Measurements from ENCODE around the gene RNU1-1. TPM values are rescaled to one million over a fixed set of nuclear protein-coding genes. Genes with fewer than 3 reads are reported as not detected.
A peak's percentile ranks its signal among the peaks of the same experiment; 100 is the strongest.
"Not testable (repeated sequence)": the region's sequence is repeated elsewhere in the genome, so short reads cannot be mapped to it uniquely, and the experiment has no call there.

The RNU1-1 gene
- total RNA-seq, 2 experiments from 2014 or later, result 820 to 1,043 TPM

GRCh38 chr1:16497474-16497904, 16.6 kb downstream of the RNU1-1 start:
- ATAC-seq; H3K36me3 Mint-ChIP-seq (ENCODE audit: low read depth); H3K27ac Mint-ChIP-seq; H3K9me3 Mint-ChIP-seq; intact Hi-C loops (cut with micrococcal nuclease); CTCF ChIA-PET; H3K27me3 Mint-ChIP-seq: not testable (repeated sequence)
- TF ChIP-seq, protein P1, sequence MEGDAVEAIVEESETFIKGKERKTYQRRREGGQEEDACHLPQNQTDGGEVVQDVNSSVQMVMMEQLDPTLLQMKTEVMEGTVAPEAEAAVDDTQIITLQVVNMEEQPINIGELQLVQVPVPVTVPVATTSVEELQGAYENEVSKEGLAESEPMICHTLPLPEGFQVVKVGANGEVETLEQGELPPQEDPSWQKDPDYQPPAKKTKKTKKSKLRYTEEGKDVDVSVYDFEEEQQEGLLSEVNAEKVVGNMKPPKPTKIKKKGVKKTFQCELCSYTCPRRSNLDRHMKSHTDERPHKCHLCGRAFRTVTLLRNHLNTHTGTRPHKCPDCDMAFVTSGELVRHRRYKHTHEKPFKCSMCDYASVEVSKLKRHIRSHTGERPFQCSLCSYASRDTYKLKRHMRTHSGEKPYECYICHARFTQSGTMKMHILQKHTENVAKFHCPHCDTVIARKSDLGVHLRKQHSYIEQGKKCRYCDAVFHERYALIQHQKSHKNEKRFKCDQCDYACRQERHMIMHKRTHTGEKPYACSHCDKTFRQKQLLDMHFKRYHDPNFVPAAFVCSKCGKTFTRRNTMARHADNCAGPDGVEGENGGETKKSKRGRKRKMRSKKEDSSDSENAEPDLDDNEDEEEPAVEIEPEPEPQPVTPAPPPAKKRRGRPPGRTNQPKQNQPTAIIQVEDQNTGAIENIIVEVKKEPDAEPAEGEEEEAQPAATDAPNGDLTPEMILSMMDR (IDR thresholded peaks at IDR 0.05), result peak; percentile 12
- peak; percentile 50 for DNase-seq
- Mint-ChIP-seq H3K4me3 (peak overlapping the region; percentile 76), H3K4me1 (ENCODE audit: low read depth) (peaks cover 22% of the 10 kb centered on the region)
- POLR2A ChIA-PET, result interaction anchor here (1.1 kb wide), 1 partner anchor 145 kb away, joined by 3 read pairs; no protein-coding TSS in a partner anchor

GRCh38 chr1:16493731-16494130, 20.4 kb downstream of the RNU1-1 start:
- H3K36me3 Mint-ChIP-seq (ENCODE audit: low read depth); ATAC-seq; H3K4me3 Mint-ChIP-seq; H3K9me3 Mint-ChIP-seq; H3K27ac Mint-ChIP-seq; H3K27me3 Mint-ChIP-seq; DNase-seq; POLR2A ChIA-PET; intact Hi-C loops (cut with micrococcal nuclease): not testable (repeated sequence)
- CTCF ChIA-PET, result interaction anchor here (1.3 kb wide), 1 partner anchor 53 kb away, joined by 4 read pairs; the partner anchor contains the start of gene NECAP2
- H3K4me1 Mint-ChIP-seq (ENCODE audit: low read depth), result peaks cover 17% of the 10 kb centered on the region

DNA sequence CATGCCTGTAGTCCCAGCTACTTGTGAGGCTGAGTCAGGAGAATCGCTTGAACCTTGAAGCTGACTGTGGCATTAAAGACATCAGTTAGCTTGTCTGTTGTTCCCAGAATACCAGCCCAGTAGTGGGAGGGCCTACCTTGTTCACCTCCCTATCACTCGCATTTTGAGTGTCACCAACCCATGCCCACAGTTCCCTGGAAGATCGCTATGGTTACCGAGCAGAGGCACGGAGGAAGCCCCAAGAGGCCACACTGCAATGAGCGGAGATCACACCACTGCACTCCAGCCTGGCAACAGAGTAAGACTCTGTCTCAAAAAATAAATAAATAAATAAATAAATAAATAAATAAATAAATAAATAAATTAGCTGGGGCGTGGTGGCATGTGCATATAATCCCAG, 21.1 kb downstream of the RNU1-1 start:
- CTCF ChIA-PET, result interaction anchor here (1.3 kb wide), 1 partner anchor 53 kb away, joined by 4 read pairs; the partner anchor contains the start of gene NECAP2
- H3K36me3 Mint-ChIP-seq (ENCODE audit: low read depth); POLR2A ChIA-PET; intact Hi-C loops (cut with micrococcal nuclease); H3K9me3 Mint-ChIP-seq; H3K27me3 Mint-ChIP-seq; H3K4me3 Mint-ChIP-seq: not testable (repeated sequence)
- ATAC-seq (peak; percentile 82), DNase-seq (peak; percentile 55)
- peak overlapping the region; percentile 49 for H3K27ac Mint-ChIP-seq
- peaks cover 13% of the 10 kb centered on the region for H3K4me1 Mint-ChIP-seq (ENCODE audit: low read depth)

- no peaks in the 10 kb centered on the region for H3K36me3 Mint-ChIP-seq (ENCODE audit: low read depth)
- ChIA-PET CTCF (no interaction called here), POLR2A (no interaction called here)
- H3K4me3 Mint-ChIP-seq, result no peak overlapping the region
- TF ChIP-seq, protein P1 (IDR thresholded peaks at IDR 0.05), result no peak
- H3K27ac Mint-ChIP-seq, result peak overlapping the region; percentile 30
- peaks cover 8% of the 10 kb centered on the region for H3K4me1 Mint-ChIP-seq (ENCODE audit: low read depth)
- intact Hi-C loops (cut with micrococcal nuclease), result no loop called here
- H3K9me3 Mint-ChIP-seq, result no peaks in the 10 kb centered on the region
- DNase-seq, result no peak
- no peaks in the 10 kb centered on the region for H3K27me3 Mint-ChIP-seq
- no peak for ATAC-seq
Observed at GRCh38 chr1:16491056-16491675, 22.9 kb downstream of the RNU1-1 start.

DNA sequence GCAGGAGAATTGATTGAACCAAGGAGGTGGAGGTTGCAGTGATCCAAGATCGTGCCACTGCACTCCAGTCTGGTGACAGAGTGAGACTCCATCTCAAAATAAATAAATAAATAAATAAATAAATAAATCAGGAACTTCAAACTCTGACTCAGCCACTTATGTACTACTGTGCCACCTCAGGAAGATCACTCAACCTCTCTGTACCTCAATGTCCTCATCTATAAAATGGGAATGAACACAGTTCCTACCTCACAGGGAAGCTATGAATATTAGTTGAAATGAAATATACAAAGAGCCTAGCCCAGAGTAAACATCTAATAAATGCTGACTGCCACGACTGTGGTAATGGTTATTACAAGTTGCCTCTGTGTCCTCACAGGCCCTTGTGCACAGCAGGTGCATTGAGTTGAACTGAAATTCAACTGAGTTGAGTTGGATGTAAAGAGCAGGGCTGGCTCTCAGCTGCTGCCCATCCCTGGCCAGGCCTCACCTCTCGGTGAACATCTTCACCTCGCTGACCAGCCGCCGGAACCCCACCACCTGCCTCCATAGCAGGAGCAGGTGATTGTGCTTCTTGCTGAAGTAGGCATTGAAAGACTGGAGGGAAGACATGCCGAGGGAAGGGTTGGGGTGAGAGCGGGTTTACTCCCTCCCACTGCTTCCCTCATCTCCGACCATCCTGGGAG, 24.7 kb downstream of the RNU1-1 start:
- H3K36me3 Mint-ChIP-seq (ENCODE audit: low read depth); DNase-seq; H3K27ac Mint-ChIP-seq; H3K27me3 Mint-ChIP-seq; intact Hi-C loops (cut with micrococcal nuclease); POLR2A ChIA-PET; H3K4me3 Mint-ChIP-seq; ATAC-seq; H3K9me3 Mint-ChIP-seq; CTCF ChIA-PET; H3K4me1 Mint-ChIP-seq (ENCODE audit: low read depth): not testable (repeated sequence)

GRCh38 chr1:16487011-16487410, 27.1 kb downstream of the RNU1-1 start:
- POLR2A ChIA-PET; DNase-seq; CTCF ChIA-PET; H3K9me3 Mint-ChIP-seq; H3K4me3 Mint-ChIP-seq; H3K27ac Mint-ChIP-seq; H3K36me3 Mint-ChIP-seq (ENCODE audit: low read depth); intact Hi-C loops (cut with micrococcal nuclease); H3K4me1 Mint-ChIP-seq (ENCODE audit: low read depth); H3K27me3 Mint-ChIP-seq; ATAC-seq: not testable (repeated sequence)

GRCh38 chr1:16486316-16486715, 27.8 kb downstream of the RNU1-1 start:
- CTCF ChIA-PET; H3K27ac Mint-ChIP-seq; POLR2A ChIA-PET; DNase-seq; ATAC-seq; intact Hi-C loops (cut with micrococcal nuclease); H3K4me1 Mint-ChIP-seq (ENCODE audit: low read depth); H3K36me3 Mint-ChIP-seq (ENCODE audit: low read depth); H3K9me3 Mint-ChIP-seq; H3K4me3 Mint-ChIP-seq; H3K27me3 Mint-ChIP-seq: not testable (repeated sequence)
